Endothelial cell of umbilical vein (primary cell): ENCODE results near the gene ANKRD44. TPM values are rescaled to one million over a fixed set of nuclear protein-coding genes. Genes with fewer than 3 reads are reported as not detected.

ENCODE experiments used
- BruUV-seq: library from RNA; stranded (reverse); fragments of 400-500 nt; replicated peaks from 2 replicates; lab custom pipeline; 2021; lab: Mats Ljungman, UMichigan
- CTCF ChIA-PET: fragments of 300-600, 350-600 bp; sonication (Branson Sonifier 250); formaldehyde crosslinking; loops from one replicate; lab custom pipeline; 2021; ENCODE audit warnings: antibody characterized with exemption, inconsistent platforms; lab: Charles Lee
- POLR2A ChIA-PET: fragments of 300-600, 350-600 bp; sonication (Branson Sonifier 250); formaldehyde crosslinking; loops from one replicate; lab custom pipeline; 2021; ENCODE audit warnings: antibody characterized with exemption, inconsistent platforms; lab: Charles Lee
- DNase-seq: peaks from one replicate; pipeline ENCODE4 v3.0.0-alpha.2; 2011; ENCODE audit warnings: low read depth, low spot score
- FAIRE-seq: peaks from 2 replicates; lab custom pipeline; 2011; peaks lifted over from hg19 to GRCh38; lab: Jason Lieb, UNC
- H2AFZ ChIP-seq: 2 replicates; pipeline ENCODE4 v1.6.0; 2012; ENCODE audit warnings: low read depth, low read length, control low read depth, inconsistent platforms
- H3K27ac ChIP-seq: 2 replicates; pipeline ENCODE4 v1.5.1; 2011; ENCODE audit warnings: low read depth, mild to moderate bottlenecking, control low read depth, low read length, moderate library complexity; ENCODE audit not compliant: insufficient read depth
- H3K27me3 ChIP-seq, 2 experiments: 2 replicates each; pipeline versions ENCODE4 v1.6.0 to v1.6.1; 2011; ENCODE audit warnings: low read length in 2 of 2, mixed read lengths in 1 of 2; ENCODE audit not compliant: control insufficient read depth in 2 of 2, insufficient read depth in 2 of 2
- H3K36me3 ChIP-seq, 2 experiments: 2 replicates in 1 of 2; 3 replicates in 1 of 2; pipeline ENCODE4 v1.5.1; 2011; ENCODE audit warnings: low read length in 2 of 2, mild to moderate bottlenecking in 1 of 2, moderate library complexity in 1 of 2; ENCODE audit not compliant: control insufficient read depth in 2 of 2, insufficient read depth in 2 of 2; ENCODE audit errors: extremely low read depth in 1 of 2
- H3K4me1 ChIP-seq: 3 replicates; pipeline ENCODE4 v1.5.1; 2011; ENCODE audit warnings: mild to moderate bottlenecking, low read length; ENCODE audit not compliant: control insufficient read depth, insufficient read depth; ENCODE audit errors: extremely low read depth
- H3K4me2 ChIP-seq: 2 replicates; pipeline ENCODE4 v1.6.1; 2011; ENCODE audit warnings: low read length, control low read depth, mixed read lengths; ENCODE audit not compliant: insufficient read depth
- H3K4me3 ChIP-seq, 3 experiments: fragments of 200-600 bp in 1 of 3; sonication (generic), shearing (Covaris generic) in 1 of 3; replicated peaks in 1 of 3; 2 replicates each; pipeline ENCODE4 v1.5.1; 2011 to 2016; ENCODE audit warnings: control low read depth in 3 of 3, low read length in 3 of 3, mild to moderate bottlenecking in 2 of 3, inconsistent platforms in 1 of 3, low read depth in 1 of 3, moderate library complexity in 1 of 3; ENCODE audit not compliant: insufficient read depth in 1 of 3
- H3K79me2 ChIP-seq: 2 replicates; pipeline ENCODE4 v1.6.0; 2012; ENCODE audit warnings: low read length, inconsistent platforms; ENCODE audit not compliant: control insufficient read depth, insufficient read depth
- H3K9ac ChIP-seq: replicated peaks from 2 replicates; pipeline ENCODE3; 2011; ENCODE audit warnings: low read length, control low read depth; ENCODE audit not compliant: insufficient read depth; ENCODE audit errors: extremely low read depth
- H3K9me1 ChIP-seq: replicated peaks from 3 replicates; pipeline ENCODE4 v1.6.0; 2011; ENCODE audit warnings: mild to moderate bottlenecking, low read length; ENCODE audit not compliant: control insufficient read depth, insufficient read depth; ENCODE audit errors: extremely low read depth
- H3K9me3 ChIP-seq: replicated peaks from 2 replicates; pipeline ENCODE4 v1.5.1; 2012; ENCODE audit warnings: low read length, inconsistent platforms; ENCODE audit not compliant: control insufficient read depth, insufficient read depth
- H4K20me1 ChIP-seq: replicated peaks from 2 replicates; pipeline ENCODE3; 2011; ENCODE audit warnings: mild to moderate bottlenecking, low read length; ENCODE audit not compliant: control insufficient read depth, insufficient read depth; ENCODE audit errors: extremely low read depth
- CTCF ChIP-seq, 2 donors: IDR thresholded peaks; 1 replicate in 1 of 2; 2 replicates in 1 of 2; pipeline ENCODE4 v1.5.1; 2011; ENCODE audit warnings: low read length in 2 of 2, mild to moderate bottlenecking in 2 of 2, moderate library complexity in 2 of 2, control low read depth in 1 of 2, inconsistent platforms in 1 of 2, low read depth in 1 of 2; ENCODE audit not compliant: insufficient read depth in 1 of 2; ENCODE audit errors: extremely low read depth in 1 of 2
- EZH2 ChIP-seq: IDR thresholded peaks from 2 replicates; pipeline ENCODE4 v1.6.1; 2012; ENCODE audit warnings: borderline replicate concordance, low read depth, mild to moderate bottlenecking, moderate library complexity, low read length, inconsistent platforms; ENCODE audit not compliant: severe bottlenecking
- FOS ChIP-seq: IDR thresholded peaks from 2 replicates; pipeline ENCODE4 v1.6.1; 2011; ENCODE audit warnings: mild to moderate bottlenecking, low read length, moderate library complexity, borderline replicate concordance; ENCODE audit not compliant: insufficient read depth
- GATA2 ChIP-seq: IDR thresholded peaks from 2 replicates; pipeline ENCODE4 v1.7.0; 2011; ENCODE audit warnings: low read depth, mild to moderate bottlenecking, moderate library complexity, mixed read lengths, low read length; ENCODE audit not compliant: insufficient read length, insufficient read depth
- JUN ChIP-seq: IDR thresholded peaks from 2 replicates; pipeline ENCODE4 v1.6.1; 2011; ENCODE audit warnings: borderline replicate concordance, low read depth; ENCODE audit not compliant: insufficient read length, insufficient read depth
- MAX ChIP-seq: IDR thresholded peaks from 2 replicates; pipeline ENCODE4 v1.6.1; 2011; ENCODE audit not compliant: insufficient read depth, insufficient read length
- MYC ChIP-seq: IDR thresholded peaks from one replicate; pipeline ENCODE4 v1.6.1; 2011; ENCODE audit warnings: mild to moderate bottlenecking, low read depth, low read length
- POLR2A ChIP-seq: IDR thresholded peaks from 2 replicates; pipeline ENCODE4 v1.6.1; 2012; ENCODE audit warnings: low read depth, mild to moderate bottlenecking, control low read depth, low read length
- POLR2AphosphoS5 ChIP-seq: IDR thresholded peaks from 2 replicates; pipeline ENCODE4 v1.6.1; 2012; ENCODE audit warnings: low read depth, mild to moderate bottlenecking, control low read depth, low read length, moderate library complexity; ENCODE audit not compliant: insufficient read depth
- dilution Hi-C: fragments of 300-500 bp; cut with MboI; formaldehyde crosslinking; loops from one replicate; pipeline ENCODE4 v1.15.0; 2019; ENCODE audit warnings: low sequenced_read_pairs; ENCODE audit not compliant: extremely low pct_ligation_motif_present
- intact Hi-C: fragments of 100-400 bp; cut with micrococcal nuclease; formaldehyde crosslinking; loops from one replicate; pipeline ENCODE4 v1.10.0; 2022
- polyA plus RNA-seq, 4 experiments: library from polyadenylated mRNA; depleted of rRNA in 3 of 4; stranded (reverse) in 3 of 4; unstranded in 1 of 4; fragments of >200 nt; gene quantifications; 2 replicates each; pipeline versions ENCODE4 v1.2.1 to v1.2.3, GENCODE V29; 2011 to 2012; ENCODE audit warnings: missing spikeins in 1 of 4
- total RNA-seq: library from RNA; stranded (reverse); gene quantifications from 2 replicates; pipeline ENCODE4 v1.2.3, GENCODE V29; 2021

Gene ANKRD44
- total and polyA plus RNA-seq, 2 donors (not counting 3 experiments of a cell fraction or from before 2014, with no cell fraction given): 3.4 to 6.1 TPM

- Histone ChIP-seq H3K4me1 (peaks cover 32% of the 10 kb centered on the region), H2AFZ (peak overlapping the region; percentile 52), H3K9ac (no peak overlapping the region), H4K20me1 (no peaks in the 10 kb centered on the region), H3K4me2 (no peak overlapping the region), H3K9me3 (no peaks in the 10 kb centered on the region), H3K27ac (no peak overlapping the region), H3K9me1 (no peaks in the 10 kb centered on the region), H3K79me2 (no peaks in the 10 kb centered on the region), H3K4me3 (peak overlapping the region in 1 of 3 experiments; percentile 17), H3K27me3 (no peaks in the 10 kb centered on the region), H3K36me3 (no peaks in the 10 kb centered on the region)
- dilution Hi-C loops: no loop called here
- FAIRE-seq: no peak
- BruUV-seq: no TSS peak
- no peak for DNase-seq
- POLR2A ChIA-PET: no interaction called here
- CTCF ChIA-PET: no interaction called here
- intact Hi-C loops: no loop called here
- no peak for TF ChIP-seq CTCF (IDR thresholded peaks at IDR 0.05; ENCODE audit: extremely low read depth in 1 of 2, insufficient read depth in 1 of 2, low read depth in 1 of 2, low read length in 2 of 2)
- no peak for TF ChIP-seq FOS
- no peak for TF ChIP-seq POLR2A
- no peak for TF ChIP-seq MAX
- TF ChIP-seq POLR2AphosphoS5: no peak
- TF ChIP-seq GATA2: no peak
- no peak for TF ChIP-seq JUN
- TF ChIP-seq EZH2: no peak
- no peak for TF ChIP-seq MYC
These were observed 146.3 kb downstream of the ANKRD44 start for GRCh38 chr2:197164141-197164754.
